ENCODE measurements around the gene ITIH4. TPM values are rescaled to one million over a fixed set of nuclear protein-coding genes. Genes with fewer than 3 reads are reported as not detected.

ITIH4 gene
- total and polyA plus RNA-seq, 10 of the 15 experiments (the other 5 are each of a cell fraction or from before 2014, with no cell fraction given) = 0.64 to 4.1 (median 1.3) TPM

- no peak overlapping the region for H3K4me3 ChIP-seq
- 92% methylated on average over 9 of the region's 9 CpGs for WGBS (ENCODE audit: insufficient coverage, insufficient replicate concordance, low lambda C conversion rate, missing lambda C conversion rate)
- ChIA-PET CTCF (no interaction called here), SMC1A (ENCODE audit: uncharacterized antibody, unreplicated experiment) (no interaction called here), POLR2A (no interaction called here), RAD21 (ENCODE audit: unreplicated experiment) (no interaction called here)
- ATAC-seq (no peak), FAIRE-seq (no peak), DNase-seq (ENCODE audit: low read depth, low spot score) (no peak)
- no peaks in the 10 kb centered on the region; the same call in 2 of the 3 replicates for H3K9me3 ChIP-seq (replicated peaks; ENCODE audit: control insufficient read depth, insufficient read depth, low read length)
- intact Hi-C loops (cut with micrococcal nuclease; ENCODE audit: unreplicated experiment) (no loop called here), in situ Hi-C loops (cut with MboI) (no loop called here)
- no peaks in the 10 kb centered on the region for H3K27me3 ChIP-seq (replicated peaks in 1 of 2; ENCODE audit: control insufficient read depth in 2 of 2, insufficient read depth in 2 of 2, low read length in 1 of 2)
- H3K9ac ChIP-seq (ENCODE audit: control insufficient read depth, insufficient read depth, low read length) = no peak overlapping the region
- peaks cover 2% of the 10 kb centered on the region; the same call in 1 of the 2 replicates for H3K79me2 ChIP-seq (ENCODE audit: control insufficient read depth, insufficient read depth, low read length)
- TF ChIP-seq NBN (IDR thresholded peaks at IDR 0.05) (no peak), ATF7 (IDR thresholded peaks at IDR 0.05; ENCODE audit: low read depth) (no peak), IRF5 (IDR thresholded peaks at IDR 0.05; ENCODE audit: borderline replicate concordance) (no peak), TCF12 (IDR thresholded peaks at IDR 0.05; ENCODE audit: low read depth, low read length) (no peak), BACH1 (IDR thresholded peaks at IDR 0.05; ENCODE audit: borderline replicate concordance) (no peak), BCL3 (IDR thresholded peaks at IDR 0.05; ENCODE audit: borderline replicate concordance, insufficient read depth, low read depth, low read length, poor library complexity, severe bottlenecking) (no peak), ELK1 (IDR thresholded peaks at IDR 0.05; ENCODE audit: low read depth, low read length) (no peak), TCF7 (IDR thresholded peaks at IDR 0.05; ENCODE audit: borderline replicate concordance) (no peak), HCFC1 (IDR thresholded peaks at IDR 0.05; ENCODE audit: low read length) (no peak), ZSCAN29 (IDR thresholded peaks at IDR 0.05) (no peak), FOXK2 (IDR thresholded peaks at IDR 0.05) (no peak)
- no peaks in the 10 kb centered on the region for H3K36me3 ChIP-seq (ENCODE audit: control insufficient read depth in 2 of 2, insufficient read depth in 2 of 2, low read length in 1 of 2)
- peaks cover 7% of the 10 kb centered on the region; the same call in 1 of the 2 replicates for H3K4me1 ChIP-seq (ENCODE audit: control insufficient read depth, insufficient read depth, low read length)
- no peaks in the 10 kb centered on the region for H4K20me1 ChIP-seq (ENCODE audit: control insufficient read depth, insufficient read depth)
- no TSS peak for BruUV-seq (replicated peaks)
- H3K4me2 ChIP-seq (ENCODE audit: control insufficient read depth, insufficient read depth) = no peak overlapping the region
- H2AFZ ChIP-seq (ENCODE audit: control insufficient read depth, low read depth, low read length) = no peak overlapping the region
- no peak overlapping the region for H3K27ac ChIP-seq (ENCODE audit: control insufficient read depth, insufficient read depth)
Observed at GRCh38 chr3:52871761-52872160, 41.3 kb upstream of the ITIH4 start.

All from GM12878 (cell line).